ENCODE measurements around the gene CCDC183.
A peak's percentile ranks its signal among the peaks of the same experiment; 100 is the strongest.
"Not testable (repeated sequence)": the region's sequence is repeated elsewhere in the genome, so short reads cannot be mapped to it uniquely, and the experiment has no call there.

Gene CCDC183

DNA sequence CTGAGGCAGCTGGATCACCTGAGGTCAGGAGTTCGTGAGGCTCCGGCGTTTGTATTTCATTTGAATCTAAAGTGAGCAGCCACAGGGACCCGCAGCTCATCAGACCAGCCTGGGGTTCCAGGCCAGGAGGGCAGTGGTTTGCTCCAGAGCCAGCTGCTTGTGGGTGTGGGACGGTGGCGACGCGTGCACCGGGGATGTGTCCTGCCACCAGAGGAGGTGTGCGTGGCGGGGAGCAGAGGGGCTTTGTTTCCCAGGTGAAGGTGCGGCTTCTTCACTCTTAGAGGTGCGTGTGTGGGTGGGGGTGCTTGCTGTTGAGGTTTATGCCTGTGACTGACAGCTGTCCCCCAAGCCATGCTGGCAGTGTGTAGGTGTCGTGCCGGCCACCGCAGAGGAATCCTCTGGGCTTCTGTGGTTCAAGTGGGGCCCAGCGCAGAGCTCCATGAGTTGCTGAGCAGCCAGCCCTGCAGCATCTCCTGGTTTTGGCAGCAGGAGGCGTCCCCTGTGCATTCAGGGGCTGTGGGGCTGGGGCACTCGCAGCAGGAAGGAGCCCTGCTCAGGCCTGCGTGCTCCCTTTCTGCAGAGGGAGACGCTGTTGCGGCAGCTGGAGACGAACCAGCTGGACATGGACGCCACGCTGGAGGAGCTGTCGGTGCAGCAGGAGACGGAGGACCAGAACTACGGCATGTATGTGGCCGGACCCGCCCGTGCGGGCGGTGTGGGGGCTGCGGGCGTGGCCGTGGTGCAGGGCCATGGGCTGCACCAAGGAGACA lies 39.2 kb downstream of the CCDC183 start:
- DNase-seq (ENCODE audit: extremely low spot score, insufficient read length, low read depth), result no peak
- no peak for FAIRE-seq

DNA sequence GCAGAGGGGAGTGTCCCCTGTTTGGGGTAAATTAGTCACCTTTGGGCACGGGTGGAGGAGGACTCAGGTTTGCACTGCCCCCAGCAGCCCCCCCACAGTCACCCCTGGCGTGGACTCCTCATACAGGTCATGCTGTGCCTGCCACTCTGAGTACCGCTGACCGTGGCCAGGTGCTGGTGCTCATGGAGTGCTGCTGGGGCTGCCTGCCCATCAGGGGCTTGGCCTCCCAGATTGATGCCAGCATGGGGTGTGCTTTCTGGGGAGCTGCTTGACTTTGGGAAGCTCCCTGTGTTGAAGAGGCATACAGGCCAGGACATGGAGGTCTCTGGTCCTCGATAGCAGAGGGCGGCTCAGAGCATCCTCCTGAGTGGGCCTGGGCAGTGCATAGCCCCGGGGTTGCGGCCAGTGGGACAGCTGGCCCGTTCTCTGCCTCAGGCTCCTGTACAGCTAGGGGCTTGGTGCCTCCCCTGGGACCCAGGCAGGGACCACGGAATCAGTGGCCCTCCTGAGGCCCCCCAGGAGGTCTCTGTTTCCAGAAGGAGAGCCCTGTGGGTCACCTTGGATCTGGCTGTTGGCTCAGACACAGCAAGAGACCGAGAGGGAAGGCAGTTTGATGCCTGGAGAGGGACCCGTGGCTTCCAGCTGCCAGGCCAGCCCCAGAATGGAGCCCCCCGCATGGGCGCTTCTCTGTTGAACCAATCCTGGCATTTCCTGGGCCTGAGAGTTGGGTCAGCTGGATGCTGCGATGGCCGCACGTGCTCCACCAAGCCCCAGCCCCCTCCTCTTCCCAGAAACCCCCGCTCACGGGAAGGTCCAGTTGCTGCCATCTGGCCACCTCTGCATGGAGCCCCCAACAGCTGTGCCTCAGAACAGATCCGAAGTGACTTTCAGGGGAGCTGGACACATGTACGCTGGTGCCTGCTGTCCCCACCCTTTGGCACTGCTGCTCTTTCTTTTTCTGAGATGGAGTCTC lies 40.1 kb downstream of the CCDC183 start:
- FAIRE-seq, result no peak
- no peak for DNase-seq (ENCODE audit: extremely low spot score, insufficient read length, low read depth)

DNA sequence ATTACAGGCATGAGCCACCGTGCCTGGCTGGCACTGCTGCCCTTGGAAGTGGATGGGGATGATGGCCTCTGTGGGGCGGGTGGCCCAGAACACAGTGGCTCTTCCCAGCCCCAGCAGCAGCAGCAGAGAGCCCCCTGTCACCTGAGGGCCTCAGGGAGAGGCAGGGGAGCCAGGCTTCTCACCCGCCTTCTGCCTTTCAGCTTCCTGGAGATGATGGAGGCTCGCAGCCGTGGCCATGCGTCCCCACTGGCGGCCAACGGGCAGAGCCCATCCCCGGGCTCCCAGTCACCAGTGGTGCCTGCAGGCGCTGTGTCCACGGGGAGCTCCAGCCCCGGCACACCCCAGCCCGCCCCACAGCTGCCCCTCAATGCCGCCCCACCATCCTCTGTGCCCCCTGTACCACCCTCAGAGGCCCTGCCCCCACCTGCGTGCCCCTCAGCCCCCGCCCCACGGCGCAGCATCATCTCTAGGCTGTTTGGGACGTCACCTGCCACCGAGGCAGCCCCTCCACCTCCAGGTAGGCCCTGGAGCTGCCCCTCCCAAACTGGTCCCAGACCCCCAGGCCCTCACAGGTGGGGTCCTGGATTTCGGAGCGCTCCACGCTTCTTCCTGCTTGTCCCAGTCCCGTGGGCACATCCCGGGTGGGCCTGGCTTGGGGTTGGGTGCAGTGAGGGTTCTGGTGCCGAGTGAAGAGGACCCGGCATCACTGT lies 41.2 kb downstream of the CCDC183 start:
- DNase-seq (ENCODE audit: extremely low spot score, insufficient read length, low read depth) (no peak), FAIRE-seq (no peak)

DNA sequence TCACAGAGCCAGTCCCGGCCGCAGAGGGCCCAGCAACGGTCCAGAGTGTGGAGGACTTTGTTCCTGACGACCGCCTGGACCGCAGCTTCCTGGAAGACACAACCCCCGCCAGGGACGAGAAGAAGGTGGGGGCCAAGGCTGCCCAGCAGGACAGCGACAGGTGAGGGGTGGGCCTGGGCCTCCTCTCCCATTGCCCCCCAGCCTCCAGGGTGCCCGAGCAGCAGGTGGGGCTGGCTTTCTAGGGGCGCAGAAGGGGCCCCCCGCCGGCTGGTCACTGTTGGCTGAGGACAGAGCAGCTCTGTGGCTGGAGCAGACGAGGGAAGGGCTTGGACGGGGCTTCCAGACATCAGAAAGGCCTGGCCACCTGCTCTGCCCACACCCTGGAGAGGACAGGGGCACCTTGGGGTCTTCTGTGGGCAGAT lies 41.7 kb downstream of the CCDC183 start:
- FAIRE-seq; DNase-seq (ENCODE audit: extremely low spot score, insufficient read length, low read depth): not testable (repeated sequence)

DNA sequence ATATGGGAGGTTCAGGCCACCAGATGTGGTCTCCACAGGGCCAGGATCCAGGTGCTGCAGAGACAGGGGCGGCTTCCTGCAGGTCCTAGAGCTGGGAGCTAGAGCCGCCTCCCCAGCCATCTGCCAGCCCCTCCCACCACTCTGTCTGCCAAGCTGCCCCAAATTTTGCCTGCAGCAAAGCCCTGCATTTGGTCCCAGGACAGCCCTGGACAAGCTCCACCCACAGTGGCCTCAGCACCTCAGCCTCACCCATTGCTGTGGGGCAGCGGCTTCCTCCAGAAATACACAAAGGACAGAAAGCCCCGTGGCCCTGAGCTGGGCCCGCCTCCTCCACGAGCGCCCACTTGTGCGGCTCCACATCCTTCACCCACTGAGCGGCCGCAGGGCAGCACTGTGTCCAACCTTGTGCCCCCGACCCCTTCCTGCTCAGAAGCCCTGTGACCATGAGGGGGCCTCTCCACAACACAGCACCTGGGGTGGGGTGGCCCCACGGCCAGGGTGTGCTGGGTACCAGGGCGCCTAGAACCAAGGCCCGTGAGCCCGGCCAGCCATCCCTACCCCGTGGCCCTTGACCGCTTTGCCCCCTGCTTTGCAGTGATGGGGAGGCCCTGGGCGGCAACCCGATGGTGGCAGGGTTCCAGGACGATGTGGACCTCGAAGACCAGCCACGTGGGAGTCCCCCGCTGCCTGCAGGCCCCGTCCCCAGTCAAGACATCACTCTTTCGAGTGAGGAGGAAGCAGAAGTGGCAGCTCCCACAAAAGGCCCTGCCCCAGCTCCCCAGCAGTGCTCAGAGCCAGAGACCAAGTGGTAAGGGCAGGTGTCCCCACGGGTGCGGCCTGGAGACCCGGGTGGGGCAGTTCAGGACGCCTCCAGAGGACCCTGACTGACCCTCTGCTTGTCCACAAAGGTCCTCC lies 42.4 kb downstream of the CCDC183 start:
- FAIRE-seq (no peak), DNase-seq (ENCODE audit: extremely low spot score, insufficient read length, low read depth) (no peak)

DNA sequence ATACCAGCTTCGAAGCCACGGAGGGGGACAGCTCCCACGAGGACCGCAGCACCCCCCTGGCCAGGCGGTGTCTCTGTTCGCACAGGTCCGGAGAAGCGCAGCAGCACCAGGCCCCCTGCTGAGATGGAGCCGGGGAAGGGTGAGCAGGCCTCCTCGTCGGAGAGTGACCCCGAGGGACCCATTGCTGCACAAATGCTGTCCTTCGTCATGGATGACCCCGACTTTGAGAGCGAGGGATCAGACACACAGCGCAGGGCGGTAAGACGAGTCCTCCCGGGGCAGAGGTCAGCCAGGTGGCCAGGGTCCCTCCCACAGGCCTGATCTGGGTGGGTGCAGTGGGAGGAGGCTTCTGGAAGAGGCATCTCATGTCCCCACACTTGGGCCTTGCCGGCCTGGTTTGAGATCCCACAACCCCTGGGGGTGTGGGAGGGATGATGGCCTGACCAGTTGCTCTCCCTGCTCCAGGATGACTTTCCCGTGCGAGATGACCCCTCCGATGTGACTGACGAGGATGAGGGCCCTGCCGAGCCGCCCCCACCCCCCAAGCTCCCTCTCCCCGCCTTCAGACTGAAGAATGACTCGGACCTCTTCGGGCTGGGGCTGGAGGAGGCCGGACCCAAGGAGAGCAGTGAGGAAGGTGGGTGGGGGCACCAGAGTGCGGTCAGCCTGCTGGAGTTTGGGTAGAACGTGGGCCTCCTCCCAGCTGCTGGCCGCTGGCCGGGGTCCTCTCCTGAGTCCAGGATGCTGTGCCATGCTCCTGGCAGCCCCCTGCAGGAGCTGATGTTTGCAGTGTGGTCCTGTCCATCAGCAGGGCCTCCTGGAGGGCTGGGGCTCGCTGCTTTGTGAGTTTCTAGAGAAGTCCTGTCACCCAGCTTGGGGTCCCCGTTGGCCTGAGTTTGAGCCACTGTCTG lies 43.3 kb downstream of the CCDC183 start:
- no peak for FAIRE-seq
- no peak for DNase-seq (ENCODE audit: extremely low spot score, insufficient read length, low read depth)

DNA sequence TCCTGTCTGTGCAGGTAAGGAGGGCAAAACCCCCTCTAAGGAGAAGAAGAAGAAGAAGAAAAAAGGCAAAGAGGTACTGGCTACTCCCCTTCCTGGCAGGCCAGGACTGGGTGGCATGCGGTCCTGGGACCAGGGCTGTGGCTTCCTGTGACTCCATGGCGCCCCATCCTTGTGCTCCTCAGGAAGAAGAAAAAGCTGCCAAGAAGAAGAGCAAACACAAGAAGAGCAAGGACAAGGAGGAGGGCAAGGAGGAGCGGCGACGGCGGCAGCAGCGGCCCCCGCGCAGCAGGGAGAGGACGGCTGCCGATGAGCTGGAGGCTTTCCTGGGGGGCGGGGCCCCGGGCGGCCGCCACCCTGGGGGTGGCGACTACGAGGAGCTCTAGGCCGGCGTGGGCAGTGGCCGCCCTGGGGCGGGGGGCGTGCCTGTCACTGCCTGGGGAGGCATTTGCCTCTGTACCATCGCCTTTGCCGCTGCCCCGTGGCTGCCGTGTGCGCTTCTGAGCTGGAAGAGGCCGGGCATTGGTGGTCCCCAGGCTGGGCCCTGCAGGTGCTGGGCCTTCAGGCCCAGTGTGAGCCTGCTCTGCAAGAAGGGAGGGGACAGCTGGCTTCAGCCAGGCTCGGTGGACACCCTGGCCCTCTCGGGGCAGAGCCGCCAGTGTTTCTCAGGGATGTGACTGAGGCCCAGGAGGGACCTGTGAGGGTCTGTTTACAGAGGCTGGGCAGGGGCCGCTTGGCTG lies 44.2 kb downstream of the CCDC183 start:
- FAIRE-seq (no peak), DNase-seq (ENCODE audit: extremely low spot score, insufficient read length, low read depth) (no peak)

DNA sequence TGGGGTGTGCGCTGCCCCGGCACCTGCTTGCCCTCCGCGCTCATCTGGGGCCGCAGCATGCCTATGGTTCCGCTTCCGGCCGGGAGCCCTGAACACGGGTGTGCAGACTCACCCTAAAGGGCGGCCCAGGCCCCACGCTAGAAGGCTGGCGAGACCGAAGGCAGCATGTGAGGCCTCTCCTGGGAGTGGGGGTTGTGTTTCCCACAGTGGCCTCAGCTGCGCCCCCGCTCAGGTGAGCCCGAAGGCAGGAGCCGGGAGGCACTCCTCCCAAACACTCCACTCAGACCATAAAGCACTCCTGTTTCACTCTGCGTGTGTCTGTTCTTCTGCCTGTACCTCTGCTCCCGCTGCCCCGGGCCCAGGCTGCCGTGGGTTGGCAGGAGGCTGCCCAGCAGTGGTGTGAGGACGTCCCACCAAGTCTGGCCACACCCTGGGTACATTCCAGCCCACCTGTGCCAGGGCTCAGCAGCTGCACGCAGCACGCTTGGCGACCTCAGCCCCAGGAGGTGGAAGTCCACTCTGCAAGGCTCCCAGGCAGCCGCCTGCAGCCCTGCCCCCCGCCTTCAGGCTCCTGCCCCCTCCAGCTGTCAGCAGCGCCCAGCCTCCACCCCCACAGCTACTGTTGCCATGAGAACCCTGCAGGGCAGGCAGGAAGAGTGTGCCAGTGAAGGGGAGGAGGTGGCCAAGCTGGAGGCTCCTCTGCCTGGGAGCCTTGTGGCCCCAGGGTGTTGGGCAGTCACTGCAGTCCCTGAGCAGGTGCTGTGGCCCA lies 44.9 kb downstream of the CCDC183 start:
- no peak for DNase-seq (ENCODE audit: extremely low spot score, insufficient read length, low read depth)
- FAIRE-seq, result no peak

DNA sequence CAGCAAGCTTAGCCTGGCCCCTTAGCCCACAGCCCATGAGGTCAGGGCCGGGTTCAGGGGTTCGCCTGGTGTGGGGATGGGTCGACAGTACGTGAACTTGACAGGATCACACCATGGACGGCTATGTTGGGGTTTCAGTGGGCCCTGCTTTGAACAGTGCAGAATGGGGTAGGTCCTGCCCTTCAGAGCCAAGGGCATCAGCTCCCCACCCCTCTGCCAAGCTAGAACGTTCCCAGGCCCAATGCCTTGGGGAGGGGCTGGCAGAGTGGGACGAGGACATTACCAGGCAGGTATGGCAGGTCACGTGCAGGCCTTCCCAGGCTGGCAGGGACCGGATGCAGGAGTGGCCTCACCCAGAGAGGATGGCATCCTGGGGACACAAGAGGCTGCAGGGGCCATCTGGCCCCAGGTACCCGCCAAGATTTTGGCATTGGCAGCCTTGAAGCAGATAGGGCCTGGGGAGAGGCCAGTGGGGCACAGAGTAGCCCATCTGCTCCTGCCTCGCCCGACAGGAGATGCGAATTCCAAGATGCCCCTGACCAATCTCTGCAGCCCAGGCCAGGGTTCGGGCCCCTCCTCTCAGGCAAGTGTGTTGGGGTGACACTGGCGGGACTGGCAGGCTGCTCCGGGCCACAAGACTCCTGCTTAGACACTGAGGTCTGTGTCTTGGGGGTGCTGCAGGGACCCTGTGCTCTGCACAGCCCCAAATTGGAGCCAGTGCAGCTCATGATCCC lies 45.7 kb downstream of the CCDC183 start:
- not testable (repeated sequence) for FAIRE-seq; DNase-seq (ENCODE audit: extremely low spot score, insufficient read length, low read depth)

DNA sequence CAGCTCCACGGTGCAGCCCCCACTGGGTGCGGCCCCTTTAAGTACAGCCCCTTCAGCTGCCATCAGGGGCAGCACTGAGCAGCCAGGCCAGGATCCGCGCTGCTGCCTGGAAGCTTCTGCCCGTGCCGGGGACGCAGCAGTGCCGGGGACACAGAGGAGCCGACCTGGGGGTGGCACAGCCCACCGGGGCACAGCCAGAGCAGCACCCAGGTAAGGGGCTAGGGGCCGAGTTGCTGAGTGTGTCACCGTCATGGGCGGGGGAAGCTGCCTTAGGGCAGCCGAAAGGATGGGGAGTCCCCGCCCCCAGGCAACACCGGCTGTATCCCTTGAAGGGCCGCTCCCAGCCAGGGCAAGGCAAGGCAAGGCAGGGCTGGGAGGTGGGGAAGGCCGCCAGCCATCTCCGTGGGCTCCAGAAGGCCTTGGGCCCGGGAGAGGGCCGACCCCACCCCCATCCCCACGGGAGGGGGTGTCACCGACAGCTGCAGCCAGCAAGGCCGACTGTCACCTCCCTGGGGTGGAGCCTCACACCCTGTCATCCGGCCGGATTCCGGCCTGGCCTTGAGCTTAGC lies 46.3 kb downstream of the CCDC183 start, which contains the start of gene AJM1:
Gene AJM1 (plus strand): TSS at position 99 of the 569 bp plus-strand sequence. CDS start 1,937 bp downstream, outside the sequence.
- DNase-seq (ENCODE audit: extremely low spot score, insufficient read length, low read depth) (peak; percentile 68), FAIRE-seq (peak; percentile 86)

DNA sequence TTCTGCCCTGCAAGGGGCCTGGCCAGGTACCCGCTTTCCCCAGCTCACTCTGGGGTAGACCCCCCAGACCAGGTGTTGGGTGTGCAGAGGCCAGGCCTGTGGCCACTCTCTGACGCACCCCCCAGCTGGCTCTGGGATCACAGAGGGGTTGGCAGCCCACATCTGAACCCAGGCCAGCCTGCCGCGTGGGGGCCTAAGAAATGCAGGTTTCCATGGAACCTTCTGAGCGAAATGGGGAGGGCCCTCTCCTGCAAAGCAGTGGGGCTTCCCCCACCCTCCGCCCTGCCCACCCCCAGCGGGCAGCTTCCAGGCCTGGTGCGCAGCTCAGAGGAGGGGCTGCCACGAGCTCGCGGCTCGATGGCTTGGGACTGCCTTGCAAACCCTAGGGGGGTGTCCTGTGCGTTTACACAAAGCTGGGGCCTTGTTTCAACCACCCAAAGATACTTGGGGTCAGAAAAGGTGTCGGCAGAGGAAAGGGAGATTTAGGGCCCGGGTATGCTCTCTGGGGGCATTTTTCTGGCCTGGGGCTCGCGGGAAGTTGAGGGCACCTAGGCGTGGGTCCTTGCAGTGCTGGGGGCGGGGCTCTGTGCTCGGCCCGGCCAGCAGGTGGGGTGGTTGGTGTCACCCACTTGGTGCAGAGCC lies 47.1 kb downstream of the CCDC183 start:
- FAIRE-seq; DNase-seq (ENCODE audit: extremely low spot score, insufficient read length, low read depth): not testable (repeated sequence)

DNA sequence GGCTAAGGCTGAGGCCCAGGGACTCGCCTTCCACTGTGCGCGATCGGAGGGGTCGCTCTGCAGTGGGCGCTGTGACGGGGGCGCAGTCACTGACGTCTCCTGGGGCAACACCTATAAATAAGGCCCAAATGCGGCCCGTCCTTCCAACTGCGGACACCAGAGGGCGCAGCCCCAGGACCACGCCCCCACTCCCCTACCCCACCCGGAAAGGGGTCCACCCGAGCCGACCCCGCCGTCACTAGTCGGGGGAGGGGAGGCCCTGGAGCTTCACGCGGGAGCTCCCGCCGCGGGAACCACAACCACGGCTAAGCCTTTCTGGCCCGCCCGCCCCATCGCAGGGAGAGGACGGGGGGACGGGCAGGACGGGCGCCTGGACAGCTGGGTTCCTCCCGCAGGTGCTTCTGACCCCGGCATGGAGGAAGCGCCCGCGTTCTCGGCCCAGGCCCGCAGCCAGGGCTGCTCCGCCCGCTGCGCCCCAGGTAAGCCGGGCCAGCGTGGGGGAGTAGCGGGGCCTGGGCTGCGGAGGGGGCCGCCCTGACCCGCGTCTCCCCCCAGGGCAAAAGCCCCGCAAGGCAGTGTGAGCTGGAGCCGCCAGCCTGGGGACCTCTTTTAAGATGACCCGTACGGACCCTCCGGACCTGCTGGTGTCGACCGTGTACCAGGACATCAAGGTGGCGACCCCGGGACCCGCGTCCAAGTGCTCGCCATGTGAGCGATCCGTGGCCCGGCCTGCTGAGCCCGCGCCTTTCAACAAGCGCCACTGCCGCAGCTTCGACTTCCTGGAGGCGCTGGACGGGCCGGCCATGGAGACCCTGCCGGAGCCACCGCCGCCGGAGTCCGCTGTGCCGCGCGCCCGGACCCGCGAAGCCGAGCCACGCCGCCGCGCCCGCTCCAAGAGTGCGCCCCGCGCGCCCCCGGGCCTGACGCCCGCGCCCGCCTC lies 47.9 kb downstream of the CCDC183 start:
- FAIRE-seq; DNase-seq (ENCODE audit: extremely low spot score, insufficient read length, low read depth): not testable (repeated sequence)

DNA sequence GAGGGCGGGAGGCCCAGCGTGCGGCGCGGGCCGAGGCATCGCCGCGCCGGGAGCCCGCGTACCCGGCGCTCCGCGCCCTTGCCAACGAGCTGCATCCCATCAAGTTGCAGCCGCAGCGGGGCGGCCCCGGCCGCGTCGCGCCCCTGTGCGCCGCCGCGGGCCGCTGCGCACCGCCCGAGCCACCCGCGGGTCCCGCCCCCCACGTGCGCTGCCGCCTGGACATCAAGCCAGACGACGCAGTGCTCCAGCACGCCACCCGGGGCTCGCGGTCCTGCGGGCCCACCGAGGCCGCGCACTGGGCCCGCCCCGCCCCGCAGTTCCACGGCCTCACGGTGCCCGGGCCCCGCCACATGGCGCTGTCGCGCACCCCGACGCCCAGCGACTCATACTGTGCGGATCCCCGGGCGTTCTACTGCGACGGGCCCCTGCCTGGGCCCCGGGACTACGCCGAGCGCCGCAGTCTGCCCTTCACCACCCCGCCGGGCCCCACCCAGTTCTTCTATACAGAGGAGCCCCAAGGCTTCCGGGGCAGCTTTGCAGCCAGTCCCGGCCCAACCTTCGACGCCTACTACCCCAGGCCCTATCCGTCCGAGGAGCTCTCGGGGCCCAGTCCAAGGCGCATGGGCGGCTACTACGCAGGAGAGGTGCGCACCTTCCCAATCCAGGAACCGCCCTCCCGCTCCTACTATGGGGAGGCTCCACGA lies 48.8 kb downstream of the CCDC183 start:
- no peak for DNase-seq (ENCODE audit: extremely low spot score, insufficient read length, low read depth)
- FAIRE-seq, result no peak
